Right lobe of liver (tissue), 6 donors: ENCODE results near the gene ANKFN1. TPM values are rescaled to one million over a fixed set of nuclear protein-coding genes. Genes with fewer than 3 reads are reported as not detected.

Source experiments
- ATAC-seq, 4 donors: fragments of 200-7000 bp; cut with Tn5 transposase; one replicate each; pipeline ENCODE4 v1.9.1; 2020; ENCODE audit warnings: mild to moderate bottlenecking in 4 of 4, moderate library complexity in 4 of 4
- DNase-seq, 3 donors: peaks; one replicate each; pipeline ENCODE4 v3.0.0-alpha.2; 2020
- H3K27ac ChIP-seq, 3 donors: fragments of 200-600 bp; one replicate each; pipeline ENCODE4 v1.8.0; 2022
- H3K27me3 ChIP-seq, 2 donors: fragments of 200-600 bp; one replicate each; pipeline ENCODE4 v1.8.0; 2022
- H3K36me3 ChIP-seq, 4 donors: fragments of 200-600 bp; sonication (generic) in 1 of 4; one replicate each; pipeline versions ENCODE4 v1.5.1 to v1.8.0; 2017 to 2022; ENCODE audit warnings: control low read depth in 1 of 4
- H3K4me1 ChIP-seq, 4 donors: fragments of 200-600 bp; sonication (generic) in 1 of 4; one replicate each; pipeline versions ENCODE4 v1.5.1 to v1.8.0; 2017 to 2022; ENCODE audit warnings: control low read depth in 1 of 4
- H3K4me3 ChIP-seq, 3 donors: fragments of 200-600 bp; one replicate each; pipeline ENCODE4 v1.8.0; 2022
- H3K9me3 ChIP-seq, 4 donors: fragments of 200-600 bp; sonication (generic) in 1 of 4; one replicate each; pipeline versions ENCODE4 v1.5.1 to v1.8.0; 2017 to 2022; ENCODE audit warnings: control low read depth in 1 of 4
- POLR2A ChIP-seq: fragments of 450-650 bp; IDR thresholded peaks from one replicate; pipeline ENCODE4 v1.6.1; 2017; ENCODE audit warnings: antibody characterized with exemption, mild to moderate bottlenecking
- WGBS: methylation state at CpG from one replicate; pipeline ENCODE4 v1.1.6; 2018; ENCODE audit warnings: low coverage, low lambda C conversion rate; ENCODE audit not compliant: insufficient coverage; ENCODE audit errors: missing lambda C conversion rate; 5-methylcytosine and 5-hydroxymethylcytosine counted together
- intact Hi-C, 2 donors: fragments of 100-400 bp; cut with DNase I; formaldehyde crosslinking; loops; one replicate each; pipeline versions ENCODE4 v1.11.2 to v1.14.1; 2022
- total RNA-seq, 6 experiments: library from RNA; depleted of rRNA in 2 of 6; stranded (reverse); fragments of >200 nt in 2 of 6; fragmentation: NEBNext Ultra II Directional in 3 of 6; extraction: Animal tissue kit (Norgen Biotek cat#: 25700) in 3 of 6; gene quantifications; one replicate each; pipeline versions ENCODE4 v1.1.0 to v1.2.4, GENCODE V29; 2016 to 2023
- TF ChIP-seq, protein P1 (sequence below), 4 donors: fragments of 200-600 bp in 3 of 4; fragments of 450-650 bp in 1 of 4; IDR thresholded peaks; one replicate each; pipeline versions ENCODE4 v1.5.1 to v1.8.0; 2016 to 2022; ENCODE audit warnings: antibody characterized with exemption in 4 of 4, mild to moderate bottlenecking in 2 of 4
- donor health status: DM: no; HTN: yes; CAD: no.
- donor health status: DM: no; HTN: no; CAD: no.
- donor health status: DM: no; HTN: no; CAD: no.
- donor health status: DM: no; HTN: yes; CAD: no.
- donor health status: DM: no; HTN: yes; CAD: no.

ANKFN1 gene
- total RNA-seq, 6 experiments from 2014 or later, result 0.11 TPM; not detected in 5

- TF ChIP-seq, protein P1, sequence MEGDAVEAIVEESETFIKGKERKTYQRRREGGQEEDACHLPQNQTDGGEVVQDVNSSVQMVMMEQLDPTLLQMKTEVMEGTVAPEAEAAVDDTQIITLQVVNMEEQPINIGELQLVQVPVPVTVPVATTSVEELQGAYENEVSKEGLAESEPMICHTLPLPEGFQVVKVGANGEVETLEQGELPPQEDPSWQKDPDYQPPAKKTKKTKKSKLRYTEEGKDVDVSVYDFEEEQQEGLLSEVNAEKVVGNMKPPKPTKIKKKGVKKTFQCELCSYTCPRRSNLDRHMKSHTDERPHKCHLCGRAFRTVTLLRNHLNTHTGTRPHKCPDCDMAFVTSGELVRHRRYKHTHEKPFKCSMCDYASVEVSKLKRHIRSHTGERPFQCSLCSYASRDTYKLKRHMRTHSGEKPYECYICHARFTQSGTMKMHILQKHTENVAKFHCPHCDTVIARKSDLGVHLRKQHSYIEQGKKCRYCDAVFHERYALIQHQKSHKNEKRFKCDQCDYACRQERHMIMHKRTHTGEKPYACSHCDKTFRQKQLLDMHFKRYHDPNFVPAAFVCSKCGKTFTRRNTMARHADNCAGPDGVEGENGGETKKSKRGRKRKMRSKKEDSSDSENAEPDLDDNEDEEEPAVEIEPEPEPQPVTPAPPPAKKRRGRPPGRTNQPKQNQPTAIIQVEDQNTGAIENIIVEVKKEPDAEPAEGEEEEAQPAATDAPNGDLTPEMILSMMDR (IDR thresholded peaks at IDR 0.05), result no peak
- TF ChIP-seq POLR2A, result no peak
Measured at GRCh38 chr17:56424543-56425044, 271.3 kb downstream of the ANKFN1 start.

DNA sequence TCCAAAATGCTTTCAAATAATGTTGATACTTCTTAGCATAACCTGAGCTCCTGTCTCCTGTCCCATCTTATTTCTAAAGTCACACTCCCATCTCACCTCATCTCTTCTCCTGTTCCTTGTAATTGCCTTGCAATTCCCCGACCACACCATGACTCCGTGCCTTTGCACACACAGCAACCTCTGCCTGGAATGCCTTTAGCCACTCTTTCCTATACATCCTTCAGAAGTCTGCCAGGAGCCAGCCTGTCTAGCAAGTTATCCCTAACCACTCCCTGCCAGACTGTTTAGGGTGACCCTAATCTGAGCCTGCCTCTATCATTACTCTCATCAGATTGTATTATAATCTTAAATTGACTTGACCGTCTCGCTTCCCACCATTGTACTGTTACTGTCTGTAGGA, 272.2 kb downstream of the ANKFN1 start:
- H3K4me1 ChIP-seq, result no peaks in the 10 kb centered on the region
- H3K27ac ChIP-seq, result no peak overlapping the region
- H3K27me3 ChIP-seq, result no peaks in the 10 kb centered on the region
- intact Hi-C loops, result no loop called here
- no peaks in the 10 kb centered on the region for H3K36me3 ChIP-seq
- ATAC-seq (no peak), DNase-seq (no peak)
- WGBS, result 71% methylated on average over 4 of the region's 4 CpGs
- H3K9me3 ChIP-seq, result no peaks in the 10 kb centered on the region
- H3K4me3 ChIP-seq, result no peak overlapping the region
- no peak for TF ChIP-seq POLR2A
- TF ChIP-seq, protein P1 (IDR thresholded peaks at IDR 0.05), result no peak

More at GRCh38 chr17:56424543-56425044, 271.3 kb downstream of the ANKFN1 start:
- no peak overlapping the region for H3K27ac ChIP-seq
- H3K9me3 ChIP-seq, result no peaks in the 10 kb centered on the region
- no peaks in the 10 kb centered on the region for H3K4me1 ChIP-seq
- intact Hi-C loops, result no loop called here
- ATAC-seq (no peak), DNase-seq (no peak)
- H3K27me3 ChIP-seq, result no peaks in the 10 kb centered on the region
- 48% methylated on average over 2 of the region's 2 CpGs for WGBS
- no peaks in the 10 kb centered on the region for H3K36me3 ChIP-seq
- no peak overlapping the region for H3K4me3 ChIP-seq

- intact Hi-C loops, result no loop called here
- Histone ChIP-seq H3K4me3 (no peak overlapping the region), H3K4me1 (no peaks in the 10 kb centered on the region), H3K27me3 (no peaks in the 10 kb centered on the region), H3K9me3 (no peaks in the 10 kb centered on the region), H3K36me3 (no peaks in the 10 kb centered on the region), H3K27ac (no peak overlapping the region)
- WGBS, result 78% methylated on average over 2 of the region's 2 CpGs
- ATAC-seq, result no peak
- TF ChIP-seq, protein P1 (IDR thresholded peaks at IDR 0.05), result no peak
- no peak for TF ChIP-seq POLR2A
- DNase-seq, result no peak
Measured at GRCh38 chr17:56426901-56427300, 273.6 kb downstream of the ANKFN1 start.

GRCh38 chr17:56431736-56432135, 278.5 kb downstream of the ANKFN1 start:
- intact Hi-C loops, result no loop called here
- Histone ChIP-seq H3K27ac (no peak overlapping the region), H3K4me1 (no peaks in the 10 kb centered on the region), H3K27me3 (no peaks in the 10 kb centered on the region), H3K9me3 (no peaks in the 10 kb centered on the region), H3K36me3 (no peaks in the 10 kb centered on the region), H3K4me3 (no peak overlapping the region)
- WGBS, result 32% methylated on average over 3 of the region's 3 CpGs
- no peak for DNase-seq
- ATAC-seq, result no peak
- no peak for TF ChIP-seq POLR2A
- TF ChIP-seq, protein P1 (IDR thresholded peaks at IDR 0.05), result no peak

- no peak for DNase-seq
- H3K4me3 ChIP-seq, result no peak overlapping the region
- TF ChIP-seq, protein P1 (IDR thresholded peaks at IDR 0.05), result no peak
- TF ChIP-seq POLR2A, result no peak
- ATAC-seq, result no peak
- no peaks in the 10 kb centered on the region for H3K27me3 ChIP-seq
- no peaks in the 10 kb centered on the region for H3K4me1 ChIP-seq
- WGBS, result 72% methylated on average over 4 of the region's 4 CpGs
- intact Hi-C loops, result no loop called here
- H3K9me3 ChIP-seq, result no peaks in the 10 kb centered on the region
- no peaks in the 10 kb centered on the region for H3K36me3 ChIP-seq
- H3K27ac ChIP-seq, result no peak overlapping the region
Measured at GRCh38 chr17:56432443-56432842, 279.2 kb downstream of the ANKFN1 start.
